Ovary (tissue), 9 donors: ENCODE data around the gene TOMM6. TPM values are rescaled to one million over a fixed set of nuclear protein-coding genes. Genes with fewer than 3 reads are reported as not detected.
"Not testable (repeated sequence)": the region's sequence is repeated elsewhere in the genome, so short reads cannot be mapped to it uniquely, and the experiment has no call there.

Source experiments
- DNase-seq, 5 donors: peaks; one replicate each; pipeline ENCODE4 v3.0.0-alpha.2; 2019 to 2020
- H3K27ac ChIP-seq, 2 donors: fragments of 200-600 bp; one replicate each; pipeline versions ENCODE4 v1.5.1 to v1.8.0; 2019 to 2022
- H3K27me3 ChIP-seq: fragments of 200-600 bp; one replicate; pipeline ENCODE4 v1.8.0; 2022
- H3K36me3 ChIP-seq: fragments of 200-600 bp; sonication (generic); one replicate; pipeline ENCODE4 v1.5.1; 2019
- H3K4me1 ChIP-seq: one replicate; pipeline ENCODE4 v1.8.1; 2013; ENCODE audit warnings: mild to moderate bottlenecking, moderate library complexity; ENCODE audit not compliant: insufficient read depth
- H3K4me3 ChIP-seq: fragments of 200-600 bp; sonication (generic); one replicate; pipeline ENCODE4 v1.5.1; 2017
- H3K9me3 ChIP-seq, 2 donors: fragments of 200-600 bp in 1 of 2; sonication (generic) in 1 of 2; one replicate each; pipeline versions ENCODE4 v1.5.1 to v1.8.1; 2013 to 2019; ENCODE audit warnings: mild to moderate bottlenecking in 1 of 2, moderate library complexity in 1 of 2
- EP300 ChIP-seq: sonication (generic); formaldehyde crosslinking; IDR thresholded peaks from one replicate; pipeline ENCODE4 v1.6.1; 2017; ENCODE audit warnings: antibody characterized with exemption
- POLR2A ChIP-seq: fragments of 450-650 bp; IDR thresholded peaks from one replicate; pipeline ENCODE4 v1.6.1; 2017; ENCODE audit warnings: antibody characterized with exemption, mild to moderate bottlenecking, moderate library complexity
- WGBS, 3 donors: extraction: QIAGEN DNeasy Blood & Tissue Kit in 1 of 3; methylation state at CpG; one replicate each; pipeline versions ENCODE4 v1.1.5 to v1.1.7; 2013 to 2017; 5-methylcytosine and 5-hydroxymethylcytosine counted together
- intact Hi-C, 4 donors: fragments of 100-400 bp; cut with DNase I; formaldehyde crosslinking; loops; one replicate each; pipeline versions ENCODE4 v1.11.0 to v1.15.1; 2022 to 2023
- polyA plus RNA-seq, 2 donors: library from polyadenylated mRNA; stranded (reverse); fragments of 200-250 nt in 1 of 2; fragments of 350-450 nt in 1 of 2; fragmentation: Illumina TruSeq in 1 of 2; extraction: RNeasy Lipid Tissue Mini Kit (QIAGEN cat#74804) in 1 of 2; gene quantifications; one replicate each; pipeline ENCODE4 v1.2.3, GENCODE V29; 2013 to 2014
- total RNA-seq, 7 donors: library from RNA; depleted of rRNA in 2 of 7; stranded (reverse); fragments of >200 nt in 2 of 7; fragmentation: NEBNext Ultra II Directional in 3 of 7; extraction: Animal tissue kit (Norgen Biotek cat#: 25700) in 3 of 7; gene quantifications; one replicate each; pipeline versions ENCODE4 v1.1.0 to v1.2.4, GENCODE V29; 2016 to 2023
- TF ChIP-seq, protein P1 (sequence below), 3 donors: fragments of 450-650 bp in 2 of 3; fragments of 200-600 bp in 1 of 3; IDR thresholded peaks; one replicate each; pipeline versions ENCODE4 v1.5.1 to v1.8.0; 2016 to 2022; ENCODE audit warnings: antibody characterized with exemption in 3 of 3, mild to moderate bottlenecking in 1 of 3
- donor health status: DM: no; HTN: no; CAD: no; lungs with moderate emphysema.
- donor health status: DM: no; HTN: no; CAD: no.
- donor health status: Bipolar disorder and iron deficiency.
- donor health status: DM: yes; HTN: yes; CAD: no.
- donor health status: DM: no; HTN: no; CAD: no.
- donor health status: DM: yes; HTN: yes; CAD: no.

Gene TOMM6
- total and polyA plus RNA-seq, 9 donors = 105 to 244 (median 153) TPM

DNA sequence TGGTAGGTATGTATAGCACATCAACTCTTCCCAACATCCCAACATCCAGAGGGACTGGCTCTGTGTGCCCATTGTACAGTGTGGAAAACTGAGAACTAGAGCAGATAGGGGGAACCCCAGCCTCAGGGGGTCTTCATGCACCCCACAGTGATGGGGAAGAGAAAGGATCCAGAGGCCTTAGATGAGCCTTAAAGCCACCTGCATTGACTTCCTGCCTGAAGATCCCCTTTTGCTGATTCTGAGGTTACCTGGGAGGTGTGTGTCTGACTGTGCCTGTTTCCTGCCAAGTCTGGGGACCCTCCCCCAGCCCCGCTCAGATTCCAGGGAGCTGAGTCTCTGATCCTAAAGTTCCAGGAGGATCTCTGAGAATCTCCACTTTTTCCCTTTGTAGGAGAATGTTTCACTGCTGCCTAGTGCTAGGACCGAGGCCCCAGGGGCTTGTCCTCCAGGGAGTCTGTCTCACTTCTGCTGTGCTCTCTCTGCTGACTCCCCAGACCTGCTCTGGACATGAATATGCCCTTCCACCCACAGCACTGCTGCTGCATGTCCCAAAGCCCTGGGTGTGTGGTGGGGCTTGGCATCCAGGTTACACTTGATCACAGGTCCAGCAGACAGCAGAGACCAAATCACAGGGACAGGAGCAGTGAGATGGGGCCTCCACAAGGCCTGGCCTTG, 27.5 kb upstream of the TOMM6 start:
- TF ChIP-seq, protein P1, sequence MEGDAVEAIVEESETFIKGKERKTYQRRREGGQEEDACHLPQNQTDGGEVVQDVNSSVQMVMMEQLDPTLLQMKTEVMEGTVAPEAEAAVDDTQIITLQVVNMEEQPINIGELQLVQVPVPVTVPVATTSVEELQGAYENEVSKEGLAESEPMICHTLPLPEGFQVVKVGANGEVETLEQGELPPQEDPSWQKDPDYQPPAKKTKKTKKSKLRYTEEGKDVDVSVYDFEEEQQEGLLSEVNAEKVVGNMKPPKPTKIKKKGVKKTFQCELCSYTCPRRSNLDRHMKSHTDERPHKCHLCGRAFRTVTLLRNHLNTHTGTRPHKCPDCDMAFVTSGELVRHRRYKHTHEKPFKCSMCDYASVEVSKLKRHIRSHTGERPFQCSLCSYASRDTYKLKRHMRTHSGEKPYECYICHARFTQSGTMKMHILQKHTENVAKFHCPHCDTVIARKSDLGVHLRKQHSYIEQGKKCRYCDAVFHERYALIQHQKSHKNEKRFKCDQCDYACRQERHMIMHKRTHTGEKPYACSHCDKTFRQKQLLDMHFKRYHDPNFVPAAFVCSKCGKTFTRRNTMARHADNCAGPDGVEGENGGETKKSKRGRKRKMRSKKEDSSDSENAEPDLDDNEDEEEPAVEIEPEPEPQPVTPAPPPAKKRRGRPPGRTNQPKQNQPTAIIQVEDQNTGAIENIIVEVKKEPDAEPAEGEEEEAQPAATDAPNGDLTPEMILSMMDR (IDR thresholded peaks at IDR 0.05) = no peak
- TF ChIP-seq EP300 = no peak
- TF ChIP-seq POLR2A = no peak
- Histone ChIP-seq H3K27ac (no peak overlapping the region), H3K36me3 (no peaks in the 10 kb centered on the region), H3K27me3 (no peaks in the 10 kb centered on the region), H3K4me3 (no peak overlapping the region), H3K4me1 (no peaks in the 10 kb centered on the region), H3K9me3 (no peaks in the 10 kb centered on the region)
- 67 to 87% (median 84%) methylated on average over 2 of the region's 2 CpGs for WGBS, 3 donors
- intact Hi-C loops = no loop called here
- no peak for DNase-seq

DNA sequence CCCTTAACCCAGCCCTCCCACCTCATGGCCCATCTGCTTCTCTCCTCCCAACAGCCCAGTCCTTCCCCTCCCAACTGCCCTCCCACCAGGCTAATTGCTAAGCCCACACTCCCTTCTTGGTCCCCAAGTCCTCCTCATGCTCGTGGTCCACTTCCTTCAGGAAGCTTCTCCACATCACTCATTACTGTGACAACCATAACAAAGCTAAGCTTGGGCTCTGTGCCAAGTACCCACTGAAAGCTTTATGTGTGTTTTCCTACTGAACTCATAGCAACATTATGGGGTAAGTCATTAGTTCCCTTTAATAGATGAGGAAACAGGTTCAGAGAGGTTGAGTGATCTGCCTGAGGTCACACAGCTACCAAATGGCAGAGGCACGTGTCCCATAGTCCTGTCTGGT, 24.0 kb upstream of the TOMM6 start:
- intact Hi-C loops = no loop called here
- 20 to 36% (median 34%) methylated on average over 2 of the region's 2 CpGs for WGBS, 3 donors
- DNase-seq = no peak
- TF ChIP-seq POLR2A = no peak
- TF ChIP-seq EP300 = no peak
- TF ChIP-seq, protein P1 (IDR thresholded peaks at IDR 0.05) = no peak
- Histone ChIP-seq H3K9me3 (no peaks in the 10 kb centered on the region), H3K36me3 (no peaks in the 10 kb centered on the region), H3K27me3 (no peaks in the 10 kb centered on the region), H3K27ac (no peak overlapping the region), H3K4me1 (no peaks in the 10 kb centered on the region), H3K4me3 (no peak overlapping the region)

DNA sequence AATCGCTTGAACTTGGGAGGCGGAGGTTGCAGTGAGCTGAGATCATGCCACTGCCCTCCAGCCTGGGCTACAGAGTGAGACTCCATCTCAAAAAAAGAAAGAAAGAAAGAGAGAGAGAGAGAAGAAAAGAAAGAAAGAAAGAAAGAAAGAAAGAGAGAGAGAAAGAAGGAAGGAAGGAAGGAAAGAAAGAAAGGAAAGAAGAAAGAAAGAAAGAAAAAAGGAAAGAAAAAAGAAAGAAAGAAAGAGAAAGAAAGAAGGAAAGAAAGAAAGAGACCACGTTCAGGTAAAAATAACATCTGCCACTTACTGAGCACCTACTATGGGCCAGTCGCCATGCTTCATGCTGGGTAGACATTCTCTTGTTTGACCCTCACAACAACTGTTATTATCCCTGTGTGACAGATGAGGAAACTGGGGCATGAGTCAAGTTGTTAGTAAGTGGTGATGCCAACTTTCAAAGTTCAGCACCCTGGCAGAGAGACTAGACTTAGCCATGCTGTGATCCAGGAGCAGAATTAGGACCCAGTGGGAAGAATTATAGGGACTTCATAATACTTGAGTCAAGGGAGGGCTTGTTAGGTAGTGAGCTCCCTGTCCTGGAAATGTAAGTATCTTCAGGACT, 21.3 kb upstream of the TOMM6 start:
- H3K27ac ChIP-seq, H3K9me3 ChIP-seq, H3K27me3 ChIP-seq, intact Hi-C loops, DNase-seq, H3K36me3 ChIP-seq, H3K4me3 ChIP-seq, H3K4me1 ChIP-seq: not testable (repeated sequence)
- 88 to 96% (median 89%) methylated on average over 4 of the region's 4 CpGs for WGBS, 3 donors

DNA sequence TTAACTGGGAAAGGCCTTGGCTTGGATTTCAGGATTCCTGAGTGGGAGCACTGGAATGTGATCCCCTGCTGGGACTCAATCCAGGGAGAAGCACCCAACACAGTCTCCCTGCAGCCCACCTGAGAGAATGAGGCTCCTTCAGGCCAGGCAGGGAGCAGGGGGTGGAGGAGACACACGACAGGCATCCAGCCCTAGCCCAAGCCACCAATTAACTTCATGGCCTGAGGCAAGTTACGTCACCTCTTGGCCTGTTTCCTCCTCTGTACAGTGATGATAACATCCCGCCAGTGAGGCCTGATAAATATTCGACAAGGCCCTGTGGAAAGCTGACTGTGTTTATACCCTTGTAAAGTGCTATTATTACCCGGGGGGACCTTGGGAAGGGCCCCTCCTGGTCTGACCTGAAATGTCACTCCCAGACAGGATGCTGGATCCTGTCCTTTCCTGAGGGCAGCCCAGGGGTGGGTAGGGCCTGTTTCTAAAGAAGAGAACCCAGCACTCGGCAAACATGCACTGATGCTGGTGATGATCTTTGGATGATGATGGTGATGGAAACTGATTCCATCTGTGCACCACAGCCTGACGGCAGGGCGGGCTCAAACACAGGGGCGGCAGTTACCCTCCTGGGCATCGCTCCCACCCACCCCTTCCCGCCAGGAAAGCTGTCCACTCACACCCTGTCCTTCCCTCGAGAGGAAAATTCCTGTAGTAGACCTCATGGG, 20.2 kb upstream of the TOMM6 start:
- 37 to 39% (median 37%) methylated on average over 12 of the region's 12 CpGs for WGBS, 3 donors
- H3K9me3 ChIP-seq = no peaks in the 10 kb centered on the region
- no peaks in the 10 kb centered on the region for H3K27me3 ChIP-seq
- no peak overlapping the region for H3K27ac ChIP-seq
- TF ChIP-seq, protein P1 (IDR thresholded peaks at IDR 0.05) = no peak
- TF ChIP-seq EP300 (no peak), POLR2A (no peak)
- DNase-seq = peak in 2 of 5 donors; percentile 43 to 66
- no peaks in the 10 kb centered on the region for H3K4me1 ChIP-seq
- intact Hi-C loops = no loop called here
- no peak overlapping the region for H3K4me3 ChIP-seq
- no peaks in the 10 kb centered on the region for H3K36me3 ChIP-seq
